ENCODE measurements around the gene GUCA2A.

DNA sequence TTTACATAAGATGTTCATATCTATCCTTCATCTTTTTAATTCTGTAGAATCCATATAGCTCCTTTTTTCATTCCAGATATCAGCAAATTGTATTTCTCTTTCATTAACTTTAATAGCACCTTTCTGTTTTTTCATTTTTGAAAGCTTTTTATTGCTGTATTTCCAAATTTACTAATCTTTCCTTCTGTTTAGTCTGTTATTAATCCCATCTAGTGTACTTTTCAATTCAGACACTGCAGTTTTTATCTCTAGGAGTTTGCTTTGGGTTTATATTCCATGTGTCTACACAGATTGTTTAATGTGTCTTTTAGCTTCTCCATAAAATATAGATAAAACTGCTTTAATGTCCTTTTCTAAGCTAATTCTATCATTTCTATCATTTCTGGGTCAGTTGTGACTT, 37.4 kb upstream of the GUCA2A start:
- TF ChIP-seq, protein P1, sequence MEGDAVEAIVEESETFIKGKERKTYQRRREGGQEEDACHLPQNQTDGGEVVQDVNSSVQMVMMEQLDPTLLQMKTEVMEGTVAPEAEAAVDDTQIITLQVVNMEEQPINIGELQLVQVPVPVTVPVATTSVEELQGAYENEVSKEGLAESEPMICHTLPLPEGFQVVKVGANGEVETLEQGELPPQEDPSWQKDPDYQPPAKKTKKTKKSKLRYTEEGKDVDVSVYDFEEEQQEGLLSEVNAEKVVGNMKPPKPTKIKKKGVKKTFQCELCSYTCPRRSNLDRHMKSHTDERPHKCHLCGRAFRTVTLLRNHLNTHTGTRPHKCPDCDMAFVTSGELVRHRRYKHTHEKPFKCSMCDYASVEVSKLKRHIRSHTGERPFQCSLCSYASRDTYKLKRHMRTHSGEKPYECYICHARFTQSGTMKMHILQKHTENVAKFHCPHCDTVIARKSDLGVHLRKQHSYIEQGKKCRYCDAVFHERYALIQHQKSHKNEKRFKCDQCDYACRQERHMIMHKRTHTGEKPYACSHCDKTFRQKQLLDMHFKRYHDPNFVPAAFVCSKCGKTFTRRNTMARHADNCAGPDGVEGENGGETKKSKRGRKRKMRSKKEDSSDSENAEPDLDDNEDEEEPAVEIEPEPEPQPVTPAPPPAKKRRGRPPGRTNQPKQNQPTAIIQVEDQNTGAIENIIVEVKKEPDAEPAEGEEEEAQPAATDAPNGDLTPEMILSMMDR (IDR thresholded peaks at IDR 0.05; ENCODE audit: insufficient read depth, low read depth, low read length): no peak
- TF ChIP-seq EZH2 (IDR thresholded peaks at IDR 0.05; ENCODE audit: insufficient read depth, low read length): no peak

Measured in astrocyte (in vitro differentiated cells and primary cell).